H9 (cell line): ENCODE data around the gene DIAPH2. TPM values are rescaled to one million over a fixed set of nuclear protein-coding genes. Genes with fewer than 3 reads are reported as not detected.
A peak's percentile ranks its signal among the peaks of the same experiment; 100 is the strongest.

Source experiments
- DNase-seq: peaks from one replicate; pipeline ENCODE4 v3.0.0-alpha.2; 2017
- H2AFZ ChIP-seq: one replicate; pipeline ENCODE4 v1.6.1; 2013; ENCODE audit warnings: mild to moderate bottlenecking, low read length, control low read depth, moderate library complexity
- H2AK5ac ChIP-seq: 2 replicates; pipeline ENCODE4 v1.6.1; 2013; ENCODE audit warnings: low read length, control low read depth, mixed read lengths; ENCODE audit not compliant: insufficient read length
- H2BK120ac ChIP-seq: one replicate; pipeline ENCODE4 v1.6.1; 2013; ENCODE audit warnings: low read depth, mild to moderate bottlenecking, low read length, control low read depth, inconsistent platforms; ENCODE audit not compliant: poor library complexity, severe bottlenecking
- H2BK12ac ChIP-seq: 2 replicates; pipeline ENCODE4 v1.6.1; 2013; ENCODE audit warnings: low read length, control low read depth, mixed read lengths, low read depth; ENCODE audit not compliant: insufficient read length
- H2BK15ac ChIP-seq: 2 replicates; pipeline ENCODE4 v1.6.1; 2013; ENCODE audit warnings: low read depth, low read length, control low read depth
- H2BK20ac ChIP-seq: one replicate; pipeline ENCODE4 v1.6.1; 2013; ENCODE audit warnings: low read depth, mild to moderate bottlenecking, low read length, control low read depth, inconsistent platforms; ENCODE audit not compliant: poor library complexity, severe bottlenecking
- H2BK5ac ChIP-seq: 2 replicates; pipeline ENCODE4 v1.6.1; 2013; ENCODE audit warnings: low read length, control low read depth, mixed read lengths; ENCODE audit not compliant: insufficient read length
- H3K14ac ChIP-seq: 2 replicates; pipeline ENCODE4 v1.6.1; 2013; ENCODE audit warnings: low read length, control low read depth; ENCODE audit not compliant: insufficient read depth
- H3K18ac ChIP-seq: 2 replicates; pipeline ENCODE4 v1.6.1; 2013; ENCODE audit warnings: low read depth, mild to moderate bottlenecking, mixed read lengths, low read length, control low read depth; ENCODE audit not compliant: insufficient read length
- H3K23ac ChIP-seq: 2 replicates; pipeline ENCODE4 v1.6.1; 2013; ENCODE audit warnings: low read length, control low read depth, mixed read lengths, low read depth; ENCODE audit not compliant: insufficient read length
- H3K23me2 ChIP-seq: 2 replicates; pipeline ENCODE4 v1.6.1; 2013; ENCODE audit warnings: low read depth, mild to moderate bottlenecking, mixed read lengths, low read length, control low read depth; ENCODE audit not compliant: insufficient read length, poor library complexity, severe bottlenecking
- H3K27ac ChIP-seq: 2 replicates; pipeline ENCODE4 v1.5.1; 2013; ENCODE audit warnings: low read length, control low read depth, mixed read lengths, low read depth; ENCODE audit not compliant: insufficient read length
- H3K27me3 ChIP-seq: 2 replicates; pipeline ENCODE4 v1.6.1; 2013; ENCODE audit warnings: low read length, control low read depth, inconsistent platforms; ENCODE audit not compliant: insufficient read depth
- H3K4ac ChIP-seq: 2 replicates; pipeline ENCODE4 v1.6.1; 2013; ENCODE audit warnings: low read depth, mild to moderate bottlenecking, control low read depth, inconsistent platforms, low read length, moderate library complexity
- H3K4me1 ChIP-seq: 2 replicates; pipeline ENCODE4 v1.6.1; 2013; ENCODE audit warnings: low read length, control low read depth, inconsistent platforms; ENCODE audit not compliant: insufficient read depth
- H3K4me2 ChIP-seq: 2 replicates; pipeline ENCODE4 v1.6.1; 2013; ENCODE audit warnings: low read length, control low read depth, mixed read lengths; ENCODE audit not compliant: insufficient read length, insufficient read depth
- H3K56ac ChIP-seq: 2 replicates; pipeline ENCODE4 v1.6.1; 2013; ENCODE audit warnings: low read depth, mild to moderate bottlenecking, mixed read lengths, low read length, control low read depth; ENCODE audit not compliant: insufficient read length
- H3K79me1 ChIP-seq: 2 replicates; pipeline ENCODE4 v1.6.1; 2013; ENCODE audit warnings: low read depth, mild to moderate bottlenecking, moderate library complexity, low read length, control low read depth, inconsistent platforms; ENCODE audit not compliant: insufficient read depth, poor library complexity, severe bottlenecking
- H3K79me2 ChIP-seq: 2 replicates; pipeline ENCODE4 v1.6.1; 2013; ENCODE audit warnings: low read length, control low read depth, inconsistent platforms; ENCODE audit not compliant: insufficient read depth
- H3K9ac ChIP-seq: 2 replicates; pipeline ENCODE4 v1.6.1; 2013; ENCODE audit warnings: low read length, control low read depth, mixed read lengths; ENCODE audit not compliant: insufficient read length; ENCODE audit errors: extremely low read depth
- H3K9me3 ChIP-seq: one replicate; pipeline ENCODE4 v1.6.1; 2013; ENCODE audit warnings: low read depth, low read length, inconsistent platforms; ENCODE audit not compliant: control insufficient read depth
- H3T11ph ChIP-seq: one replicate; pipeline ENCODE4 v1.6.1; 2013; ENCODE audit warnings: mild to moderate bottlenecking, low read length, control low read depth, inconsistent platforms
- H4K20me1 ChIP-seq: one replicate; pipeline ENCODE4 v1.6.1; 2013; ENCODE audit not compliant: control insufficient read depth, insufficient read length, insufficient read depth
- H4K5ac ChIP-seq: 2 replicates; pipeline ENCODE4 v1.6.1; 2013; ENCODE audit warnings: low read depth, mild to moderate bottlenecking, mixed read lengths, low read length, control low read depth; ENCODE audit not compliant: insufficient read length
- H4K8ac ChIP-seq: replicated peaks from 2 replicates; pipeline ENCODE4 v1.6.1; 2013; ENCODE audit warnings: low read length, control low read depth, mixed read lengths, low read depth; ENCODE audit not compliant: insufficient read length
- H4K91ac ChIP-seq: 2 replicates; pipeline ENCODE4 v1.6.1; 2013; ENCODE audit warnings: low read depth, mild to moderate bottlenecking, moderate library complexity, mixed read lengths, low read length, control low read depth; ENCODE audit not compliant: insufficient read length
- H3K27ac Mint-ChIP-seq, 3 experiments: 2 replicates in 2 of 3; 3 replicates in 1 of 3; pipeline ENCODE4 v1.8.0; 2020 to 2021; ENCODE audit warnings: mixed read lengths in 3 of 3, mild to moderate bottlenecking in 1 of 3, moderate library complexity in 1 of 3
- H3K27me3 Mint-ChIP-seq: 2 replicates; pipeline ENCODE4 v1.8.0; 2021; ENCODE audit warnings: low read depth, mild to moderate bottlenecking, moderate library complexity, mixed read lengths
- H3K36me3 Mint-ChIP-seq, 3 experiments: 2 replicates in 2 of 3; 3 replicates in 1 of 3; pipeline ENCODE4 v1.8.0; 2020 to 2021; ENCODE audit warnings: low read depth in 3 of 3, mixed read lengths in 3 of 3; ENCODE audit not compliant: insufficient read depth in 1 of 3
- H3K4me1 Mint-ChIP-seq, 2 experiments: 2 replicates each; pipeline ENCODE4 v1.8.0; 2020; ENCODE audit warnings: mixed read lengths in 2 of 2
- H3K4me3 Mint-ChIP-seq, 2 experiments: 2 replicates in 1 of 2; 3 replicates in 1 of 2; pipeline ENCODE4 v1.8.0; 2020 to 2021; ENCODE audit warnings: mild to moderate bottlenecking in 2 of 2, mixed read lengths in 2 of 2, moderate library complexity in 1 of 2
- H3K9me3 Mint-ChIP-seq, 2 experiments: 2 replicates in 1 of 2; 3 replicates in 1 of 2; pipeline ENCODE4 v1.8.0; 2020; ENCODE audit warnings: mild to moderate bottlenecking in 2 of 2, mixed read lengths in 2 of 2, moderate library complexity in 1 of 2
- WGBS: extraction: QIAGEN DNeasy Blood & Tissue Kit; methylation state at CpG from one replicate; pipeline ENCODE4 v1.1.7; 2013; ENCODE audit warnings: missing lambda C conversion rate, low lambda C conversion rate, mixed read lengths; ENCODE audit not compliant: insufficient read length; ENCODE audit errors: extremely low coverage; 5-methylcytosine and 5-hydroxymethylcytosine counted together
- total RNA-seq: library from RNA; stranded (reverse); gene quantifications from 2 replicates; pipeline ENCODE4 v1.2.1, GENCODE V29; 2021
- TF ChIP-seq, protein P1 (sequence below): fragments of 200-600 bp; sonication (generic); conservative IDR thresholded peaks from 3 replicates; pipeline ENCODE4 v1.8.0; 2021; ENCODE audit warnings: antibody characterized with exemption, mild to moderate bottlenecking

The DIAPH2 gene
- total RNA-seq, 1 experiment from 2014 or later = 45.4 TPM

DNA sequence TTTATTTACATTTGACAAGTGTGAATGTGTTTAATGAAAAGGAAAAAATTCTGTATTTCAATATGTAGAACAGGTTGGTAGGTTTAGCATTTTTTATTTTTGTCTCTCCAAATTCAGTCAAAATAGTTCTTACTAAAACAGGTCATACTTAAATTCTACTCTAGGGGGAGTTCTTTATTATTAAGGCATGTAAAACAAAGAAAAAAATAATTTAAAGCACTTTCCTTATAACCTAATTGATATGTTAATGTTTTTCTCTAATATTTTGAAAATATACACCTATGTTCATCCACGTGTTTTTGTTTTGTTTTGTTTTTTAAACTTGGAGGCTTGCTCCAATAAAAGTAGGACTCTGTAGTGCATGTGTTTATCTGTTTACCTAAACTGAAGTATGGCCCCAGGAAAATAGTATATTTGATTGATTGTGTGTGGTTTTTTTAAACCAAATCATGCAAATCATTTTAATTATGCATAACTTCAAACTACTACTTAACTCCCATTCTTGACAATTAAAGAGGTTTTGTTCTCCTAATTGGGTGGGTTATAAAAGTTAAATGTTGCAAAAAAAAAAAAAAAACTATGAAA lies 761.7 kb downstream of the DIAPH2 start:
- H2BK120ac ChIP-seq = no peak overlapping the region
- H4K91ac ChIP-seq = no peak overlapping the region
- Mint-ChIP-seq H3K4me3 (no peak overlapping the region), H3K27me3 (no peaks in the 10 kb centered on the region), H3K27ac (peak overlapping the region in 1 of 3 experiments; percentile 85; a peak in 1 of 7 replicates), H3K9me3 (no peaks in the 10 kb centered on the region), H3K36me3 (peaks cover 0 to 18% (median 13%) of the 10 kb centered on the region in 3 experiments; a peak in 4 of 7 replicates), H3K4me1 (peaks cover 60 to 68% of the 10 kb centered on the region in 2 experiments)
- no peaks in the 10 kb centered on the region for H3K79me2 ChIP-seq
- no peak overlapping the region for H4K8ac ChIP-seq
- H2AFZ ChIP-seq = no peak overlapping the region
- H3K9me3 ChIP-seq = no peaks in the 10 kb centered on the region
- H4K20me1 ChIP-seq = no peaks in the 10 kb centered on the region
- no peak overlapping the region for H3K56ac ChIP-seq
- no peak overlapping the region for H3K27ac ChIP-seq
- no peak overlapping the region for H3K18ac ChIP-seq
- no peak overlapping the region for H2BK20ac ChIP-seq
- no peak overlapping the region for H2BK12ac ChIP-seq
- no peak overlapping the region for H3K9ac ChIP-seq
- peaks cover 2% of the 10 kb centered on the region; the same call in 1 of the 2 replicates for H3K4me1 ChIP-seq
- no peak overlapping the region for H3K4ac ChIP-seq
- DNase-seq = no peak
- no peak overlapping the region for H3T11ph ChIP-seq
- TF ChIP-seq, protein P1, sequence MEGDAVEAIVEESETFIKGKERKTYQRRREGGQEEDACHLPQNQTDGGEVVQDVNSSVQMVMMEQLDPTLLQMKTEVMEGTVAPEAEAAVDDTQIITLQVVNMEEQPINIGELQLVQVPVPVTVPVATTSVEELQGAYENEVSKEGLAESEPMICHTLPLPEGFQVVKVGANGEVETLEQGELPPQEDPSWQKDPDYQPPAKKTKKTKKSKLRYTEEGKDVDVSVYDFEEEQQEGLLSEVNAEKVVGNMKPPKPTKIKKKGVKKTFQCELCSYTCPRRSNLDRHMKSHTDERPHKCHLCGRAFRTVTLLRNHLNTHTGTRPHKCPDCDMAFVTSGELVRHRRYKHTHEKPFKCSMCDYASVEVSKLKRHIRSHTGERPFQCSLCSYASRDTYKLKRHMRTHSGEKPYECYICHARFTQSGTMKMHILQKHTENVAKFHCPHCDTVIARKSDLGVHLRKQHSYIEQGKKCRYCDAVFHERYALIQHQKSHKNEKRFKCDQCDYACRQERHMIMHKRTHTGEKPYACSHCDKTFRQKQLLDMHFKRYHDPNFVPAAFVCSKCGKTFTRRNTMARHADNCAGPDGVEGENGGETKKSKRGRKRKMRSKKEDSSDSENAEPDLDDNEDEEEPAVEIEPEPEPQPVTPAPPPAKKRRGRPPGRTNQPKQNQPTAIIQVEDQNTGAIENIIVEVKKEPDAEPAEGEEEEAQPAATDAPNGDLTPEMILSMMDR = peak; percentile 67
- H3K14ac ChIP-seq = no peak overlapping the region
- H2AK5ac ChIP-seq = no peak overlapping the region
- H3K27me3 ChIP-seq = no peaks in the 10 kb centered on the region
- H3K79me1 ChIP-seq = no peaks in the 10 kb centered on the region
- no peak overlapping the region for H4K5ac ChIP-seq
- no peak overlapping the region for H2BK5ac ChIP-seq
- no peak overlapping the region for H3K23ac ChIP-seq
- no peak overlapping the region for H2BK15ac ChIP-seq
- no CpG with 5 or more reads among the region's 1 CpG for WGBS
- no peaks in the 10 kb centered on the region for H3K23me2 ChIP-seq
- H3K4me2 ChIP-seq = no peak overlapping the region
